Neural cell (in vitro differentiated cells): ENCODE results near the gene ZFYVE26. TPM values are rescaled to one million over a fixed set of nuclear protein-coding genes. Genes with fewer than 3 reads are reported as not detected.
"Not testable (repeated sequence)": the region's sequence is repeated elsewhere in the genome, so short reads cannot be mapped to it uniquely, and the experiment has no call there.

Experiments used
- H2AFZ ChIP-seq: fragments of 200-600, 300-800 bp; sonication (generic), shearing (Covaris generic); 2 replicates; pipeline ENCODE4 v1.6.0; 2014; ENCODE audit warnings: low read depth, mild to moderate bottlenecking, antibody characterized with exemption, low read length, moderate library complexity
- H3F3A ChIP-seq: fragments of 200-600 bp; shearing (Covaris generic); 2 replicates; pipeline ENCODE4 v1.6.1; 2016; ENCODE audit warnings: mild to moderate bottlenecking, moderate library complexity, mixed read lengths, antibody characterized with exemption, low read length; ENCODE audit not compliant: insufficient read depth, poor library complexity, severe bottlenecking
- H3K27ac ChIP-seq: fragments of 200-600, 300-800 bp; sonication (generic), shearing (Covaris generic); 2 replicates; pipeline ENCODE4 v1.5.1; 2014; ENCODE audit warnings: mild to moderate bottlenecking, low read length, moderate library complexity
- H3K27me3 ChIP-seq: fragments of 300-800, 200-600 bp; sonication (generic), shearing (Covaris generic); 2 replicates; pipeline ENCODE4 v1.6.0; 2014; ENCODE audit warnings: mild to moderate bottlenecking, low read depth, low read length, moderate library complexity; ENCODE audit not compliant: insufficient read depth
- H3K36me3 ChIP-seq: fragments of 300-800, 200-600 bp; sonication (generic), shearing (Covaris generic); 2 replicates; pipeline ENCODE4 v1.5.1; 2014; ENCODE audit warnings: mild to moderate bottlenecking, antibody characterized with exemption, low read length, moderate library complexity; ENCODE audit not compliant: insufficient read depth
- H3K4me2 ChIP-seq: fragments of 300-800, 200-600 bp; sonication (generic), shearing (Covaris generic); 2 replicates; pipeline ENCODE4 v1.6.0; 2014; ENCODE audit warnings: mild to moderate bottlenecking, low read length
- H3K4me3 ChIP-seq: fragments of 300-800, 200-600 bp; sonication (generic), shearing (Covaris generic); 2 replicates; pipeline ENCODE4 v1.5.1; 2014; ENCODE audit warnings: mild to moderate bottlenecking, low read length, moderate library complexity
- H3K79me2 ChIP-seq: fragments of 200-600 bp; shearing (Covaris generic); replicated peaks from 2 replicates; pipeline ENCODE4 v1.6.0; 2014; ENCODE audit warnings: mild to moderate bottlenecking, low read length, moderate library complexity; ENCODE audit not compliant: insufficient read depth
- H3K9ac ChIP-seq: fragments of 300-800, 200-600 bp; sonication (generic), shearing (Covaris generic); 2 replicates; pipeline ENCODE4 v1.6.1; 2016; ENCODE audit warnings: mild to moderate bottlenecking, low read length, mixed read lengths
- H3K9me2 ChIP-seq: fragments of 200-600 bp; shearing (Covaris generic); 2 replicates; pipeline ENCODE4 v1.6.1; 2016; ENCODE audit warnings: mild to moderate bottlenecking, low read length, mixed read lengths; ENCODE audit not compliant: insufficient read depth
- H3K9me3 ChIP-seq: fragments of 200-600, 300-800 bp; sonication (generic), shearing (Covaris generic); 2 replicates; pipeline ENCODE4 v1.6.1; 2016; ENCODE audit warnings: mild to moderate bottlenecking, mixed run types, low read length, moderate library complexity, mixed read lengths
- H4K20me1 ChIP-seq: fragments of 200-600 bp; shearing (Covaris generic); 2 replicates; pipeline ENCODE4 v1.6.1; 2016; ENCODE audit warnings: mild to moderate bottlenecking, mixed run types; ENCODE audit not compliant: insufficient read depth
- EP300 ChIP-seq: fragments of 450-650 bp; conservative IDR thresholded peaks from 2 replicates; pipeline ENCODE4 v1.6.1; 2014; ENCODE audit warnings: antibody characterized with exemption, mild to moderate bottlenecking, moderate library complexity; ENCODE audit not compliant: poor library complexity, severe bottlenecking
- EZH2 ChIP-seq: fragments of 200-600, 300-800 bp; shearing (Covaris generic), sonication (generic); IDR thresholded peaks from 2 replicates; pipeline ENCODE4 v1.6.1; 2014; ENCODE audit warnings: antibody characterized with exemption, low read length, borderline replicate concordance, mild to moderate bottlenecking; ENCODE audit not compliant: insufficient read depth, poor library complexity, severe bottlenecking
- MXI1 ChIP-seq: fragments of 450-650 bp; conservative IDR thresholded peaks from 2 replicates; pipeline ENCODE4 v1.6.1; 2014; ENCODE audit warnings: antibody characterized with exemption, mild to moderate bottlenecking; ENCODE audit not compliant: poor library complexity, severe bottlenecking
- POLR2AphosphoS5 ChIP-seq: IDR thresholded peaks from 2 replicates; pipeline ENCODE4 v1.6.1; 2012
- RAD21 ChIP-seq: fragments of 450-650 bp; conservative IDR thresholded peaks from 2 replicates; pipeline ENCODE4 v1.6.1; 2014; ENCODE audit warnings: antibody characterized with exemption, mild to moderate bottlenecking, moderate library complexity
- SMC3 ChIP-seq: fragments of 450-650 bp; conservative IDR thresholded peaks from 2 replicates; pipeline ENCODE4 v1.6.1; 2014; ENCODE audit warnings: antibody characterized with exemption, mild to moderate bottlenecking, moderate library complexity; ENCODE audit not compliant: poor library complexity
- TAF1 ChIP-seq: IDR thresholded peaks from 2 replicates; pipeline ENCODE4 v1.6.1; 2012; ENCODE audit warnings: low read depth
- polyA plus RNA-seq: library from polyadenylated mRNA; depleted of rRNA; stranded (reverse); fragments of >200 nt; gene quantifications from 2 replicates; pipeline ENCODE4 v1.2.3, GENCODE V29; 2014
- TF ChIP-seq, protein P1 (sequence below): fragments of 450-650 bp; IDR thresholded peaks from 2 replicates; pipeline ENCODE4 v1.5.1; 2014; ENCODE audit warnings: antibody characterized with exemption, mild to moderate bottlenecking, moderate library complexity; ENCODE audit not compliant: poor library complexity, severe bottlenecking
- TF ChIP-seq, protein P2 (sequence below): IDR thresholded peaks from 2 replicates; pipeline ENCODE4 v1.6.1; 2012; ENCODE audit warnings: borderline replicate concordance

ZFYVE26 gene
- polyA plus RNA-seq, 1 donor from 2014 or later, result 8.5 TPM

- Histone ChIP-seq H3K9me3 (no peaks in the 10 kb centered on the region), H3K27me3 (no peaks in the 10 kb centered on the region), H3K4me3 (no peak overlapping the region), H3K9ac (no peak overlapping the region), H4K20me1 (no peaks in the 10 kb centered on the region), H3K27ac (no peak overlapping the region), H2AFZ (no peak overlapping the region), H3K36me3 (no peaks in the 10 kb centered on the region), H3K79me2 (no peaks in the 10 kb centered on the region), H3K4me2 (no peak overlapping the region), H3K9me2 (no peaks in the 10 kb centered on the region), H3F3A (no peaks in the 10 kb centered on the region)
- TF ChIP-seq EZH2, result no peak
- no peak for TF ChIP-seq MXI1
- no peak for TF ChIP-seq EP300
- TF ChIP-seq SMC3, result no peak
- TF ChIP-seq, protein P1, sequence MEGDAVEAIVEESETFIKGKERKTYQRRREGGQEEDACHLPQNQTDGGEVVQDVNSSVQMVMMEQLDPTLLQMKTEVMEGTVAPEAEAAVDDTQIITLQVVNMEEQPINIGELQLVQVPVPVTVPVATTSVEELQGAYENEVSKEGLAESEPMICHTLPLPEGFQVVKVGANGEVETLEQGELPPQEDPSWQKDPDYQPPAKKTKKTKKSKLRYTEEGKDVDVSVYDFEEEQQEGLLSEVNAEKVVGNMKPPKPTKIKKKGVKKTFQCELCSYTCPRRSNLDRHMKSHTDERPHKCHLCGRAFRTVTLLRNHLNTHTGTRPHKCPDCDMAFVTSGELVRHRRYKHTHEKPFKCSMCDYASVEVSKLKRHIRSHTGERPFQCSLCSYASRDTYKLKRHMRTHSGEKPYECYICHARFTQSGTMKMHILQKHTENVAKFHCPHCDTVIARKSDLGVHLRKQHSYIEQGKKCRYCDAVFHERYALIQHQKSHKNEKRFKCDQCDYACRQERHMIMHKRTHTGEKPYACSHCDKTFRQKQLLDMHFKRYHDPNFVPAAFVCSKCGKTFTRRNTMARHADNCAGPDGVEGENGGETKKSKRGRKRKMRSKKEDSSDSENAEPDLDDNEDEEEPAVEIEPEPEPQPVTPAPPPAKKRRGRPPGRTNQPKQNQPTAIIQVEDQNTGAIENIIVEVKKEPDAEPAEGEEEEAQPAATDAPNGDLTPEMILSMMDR, result no peak
- TF ChIP-seq, protein P2, sequence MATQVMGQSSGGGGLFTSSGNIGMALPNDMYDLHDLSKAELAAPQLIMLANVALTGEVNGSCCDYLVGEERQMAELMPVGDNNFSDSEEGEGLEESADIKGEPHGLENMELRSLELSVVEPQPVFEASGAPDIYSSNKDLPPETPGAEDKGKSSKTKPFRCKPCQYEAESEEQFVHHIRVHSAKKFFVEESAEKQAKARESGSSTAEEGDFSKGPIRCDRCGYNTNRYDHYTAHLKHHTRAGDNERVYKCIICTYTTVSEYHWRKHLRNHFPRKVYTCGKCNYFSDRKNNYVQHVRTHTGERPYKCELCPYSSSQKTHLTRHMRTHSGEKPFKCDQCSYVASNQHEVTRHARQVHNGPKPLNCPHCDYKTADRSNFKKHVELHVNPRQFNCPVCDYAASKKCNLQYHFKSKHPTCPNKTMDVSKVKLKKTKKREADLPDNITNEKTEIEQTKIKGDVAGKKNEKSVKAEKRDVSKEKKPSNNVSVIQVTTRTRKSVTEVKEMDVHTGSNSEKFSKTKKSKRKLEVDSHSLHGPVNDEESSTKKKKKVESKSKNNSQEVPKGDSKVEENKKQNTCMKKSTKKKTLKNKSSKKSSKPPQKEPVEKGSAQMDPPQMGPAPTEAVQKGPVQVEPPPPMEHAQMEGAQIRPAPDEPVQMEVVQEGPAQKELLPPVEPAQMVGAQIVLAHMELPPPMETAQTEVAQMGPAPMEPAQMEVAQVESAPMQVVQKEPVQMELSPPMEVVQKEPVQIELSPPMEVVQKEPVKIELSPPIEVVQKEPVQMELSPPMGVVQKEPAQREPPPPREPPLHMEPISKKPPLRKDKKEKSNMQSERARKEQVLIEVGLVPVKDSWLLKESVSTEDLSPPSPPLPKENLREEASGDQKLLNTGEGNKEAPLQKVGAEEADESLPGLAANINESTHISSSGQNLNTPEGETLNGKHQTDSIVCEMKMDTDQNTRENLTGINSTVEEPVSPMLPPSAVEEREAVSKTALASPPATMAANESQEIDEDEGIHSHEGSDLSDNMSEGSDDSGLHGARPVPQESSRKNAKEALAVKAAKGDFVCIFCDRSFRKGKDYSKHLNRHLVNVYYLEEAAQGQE, result no peak
- TF ChIP-seq TAF1, result no peak
- TF ChIP-seq POLR2AphosphoS5, result no peak
- TF ChIP-seq RAD21, result no peak
Observed at GRCh38 chr14:67703997-67704396, 112.4 kb downstream of the ZFYVE26 start.

DNA sequence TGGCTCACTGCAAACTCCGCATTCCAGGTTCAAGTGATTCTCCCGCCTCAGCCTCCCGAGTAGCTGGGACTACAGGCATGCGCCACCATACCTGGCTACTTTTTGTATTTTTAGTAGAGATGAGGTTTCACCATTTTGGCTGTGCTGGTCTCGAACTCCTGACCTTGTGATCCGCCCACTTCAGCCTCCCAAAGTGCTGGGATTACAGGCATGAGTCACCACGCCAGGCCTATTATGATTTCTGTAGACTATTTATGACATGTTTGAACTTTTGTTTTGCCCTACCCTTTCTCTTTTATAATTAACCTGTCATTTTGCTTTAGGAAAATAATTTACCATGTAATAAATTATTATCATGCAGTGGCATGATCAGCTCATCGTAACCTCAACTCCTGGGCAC, 114.9 kb downstream of the ZFYVE26 start, which contains the start of gene RDH12:
Gene RDH12, plus strand, starts transcription at position 395 of the 400 bp plus-strand sequence. CDS start 20,757 bp downstream, outside the sequence.
- H3K27me3 ChIP-seq, H4K20me1 ChIP-seq, H3K4me2 ChIP-seq, H3K27ac ChIP-seq, H3K9me2 ChIP-seq, H3K4me3 ChIP-seq, H3K36me3 ChIP-seq, H3K9me3 ChIP-seq, H2AFZ ChIP-seq, H3K9ac ChIP-seq, H3F3A ChIP-seq, H3K79me2 ChIP-seq: not testable (repeated sequence)

DNA sequence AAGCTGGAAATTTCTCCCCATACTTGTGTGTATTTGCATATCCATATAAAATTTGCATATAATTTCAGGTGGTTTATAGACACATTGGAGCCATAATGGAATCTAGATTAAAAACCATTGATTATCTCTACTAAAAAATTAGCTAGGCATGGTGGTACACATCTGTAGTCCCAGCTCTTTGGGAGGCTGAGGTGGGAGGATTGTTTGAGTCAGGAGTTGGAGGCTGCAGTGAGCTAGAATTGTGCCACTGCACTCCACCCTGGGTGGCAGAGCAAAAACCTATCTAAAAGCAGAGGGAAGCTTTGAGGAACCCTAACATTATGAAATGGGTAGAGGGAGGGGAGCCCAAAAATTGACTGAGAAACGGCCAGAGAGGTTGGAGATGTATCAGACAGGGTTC, 118.2 kb downstream of the ZFYVE26 start:
- no peak for TF ChIP-seq MXI1
- no peak for TF ChIP-seq EZH2
- TF ChIP-seq, protein P2, result no peak
- no peak for TF ChIP-seq TAF1
- TF ChIP-seq EP300, result no peak
- TF ChIP-seq, protein P1, result no peak
- no peak for TF ChIP-seq SMC3
- no peak for TF ChIP-seq RAD21
- no peak for TF ChIP-seq POLR2AphosphoS5
- H3K27ac ChIP-seq, result no peak overlapping the region
- no peaks in the 10 kb centered on the region for H3K27me3 ChIP-seq
- no peaks in the 10 kb centered on the region for H4K20me1 ChIP-seq
- H3K9ac ChIP-seq, result no peak overlapping the region
- H3K79me2 ChIP-seq, result peaks cover 11% of the 10 kb centered on the region
- no peak overlapping the region for H3K4me2 ChIP-seq
- no peaks in the 10 kb centered on the region for H3K9me2 ChIP-seq
- H3K36me3 ChIP-seq, result no peaks in the 10 kb centered on the region
- H3F3A ChIP-seq, result no peaks in the 10 kb centered on the region
- no peak overlapping the region for H2AFZ ChIP-seq
- H3K4me3 ChIP-seq, result no peak overlapping the region
- H3K9me3 ChIP-seq, result no peaks in the 10 kb centered on the region
